MM.1S (cell line): ENCODE data around the gene STYXL1.
"Not testable (repeated sequence)": the region's sequence is repeated elsewhere in the genome, so short reads cannot be mapped to it uniquely, and the experiment has no call there.

ENCODE experiments used
- DNase-seq: peaks from one replicate; pipeline ENCODE4 v3.0.0-alpha.2; 2015
- H2AFZ ChIP-seq: fragments of 300-600 bp; sonication (generic); 2 replicates; pipeline ENCODE4 v1.6.0; 2016; ENCODE audit warnings: antibody characterized with exemption, low read length
- H3F3A ChIP-seq: fragments of 300-600 bp; sonication (generic); 2 replicates; pipeline ENCODE4 v1.6.1; 2016; ENCODE audit warnings: mild to moderate bottlenecking, antibody characterized with exemption, low read length, moderate library complexity, mixed read lengths; ENCODE audit not compliant: insufficient read depth
- H3K27ac ChIP-seq: fragments of 300-600 bp; sonication (generic); 2 replicates; pipeline ENCODE4 v1.5.1; 2016; ENCODE audit warnings: mild to moderate bottlenecking, low read length
- H3K27me3 ChIP-seq: fragments of 300-600 bp; sonication (generic); replicated peaks from 2 replicates; pipeline ENCODE4 v1.6.0; 2016; ENCODE audit warnings: low read length; ENCODE audit not compliant: insufficient read depth
- H3K36me3 ChIP-seq: fragments of 300-600 bp; sonication (generic); replicated peaks from 2 replicates; pipeline ENCODE4 v1.6.1; 2016; ENCODE audit warnings: mild to moderate bottlenecking, low read length, mixed read lengths; ENCODE audit not compliant: insufficient read depth
- H3K4me1 ChIP-seq: fragments of 300-600 bp; sonication (generic); 2 replicates; pipeline ENCODE4 v1.6.1; 2016; ENCODE audit warnings: low read length, mixed read lengths
- H3K4me2 ChIP-seq: fragments of 300-600 bp; sonication (generic); 2 replicates; pipeline ENCODE4 v1.6.0; 2016; ENCODE audit warnings: low read depth, low read length
- H3K4me3 ChIP-seq: fragments of 300-600 bp; sonication (generic); 2 replicates; pipeline ENCODE4 v1.5.1; 2016; ENCODE audit warnings: low read length, mixed read lengths
- H3K79me2 ChIP-seq: fragments of 300-600 bp; sonication (generic); 2 replicates; pipeline ENCODE4 v1.6.1; 2016; ENCODE audit warnings: mixed run types, low read length, mixed read lengths
- H3K9ac ChIP-seq: fragments of 300-600 bp; sonication (generic); 2 replicates; pipeline ENCODE4 v1.6.1; 2016; ENCODE audit warnings: low read length, mixed read lengths
- H3K9me2 ChIP-seq: fragments of 300-600 bp; sonication (generic); replicated peaks from 2 replicates; pipeline ENCODE4 v1.6.1; 2016; ENCODE audit warnings: mild to moderate bottlenecking, low read length, mixed read lengths; ENCODE audit not compliant: insufficient read depth
- H3K9me3 ChIP-seq: fragments of 300-600 bp; sonication (generic); replicated peaks from 2 replicates; pipeline ENCODE4 v1.6.1; 2016; ENCODE audit warnings: mild to moderate bottlenecking, low read length, mixed read lengths; ENCODE audit not compliant: insufficient read depth
- H4K20me1 ChIP-seq: fragments of 300-600 bp; sonication (generic); 2 replicates; pipeline ENCODE4 v1.6.1; 2016; ENCODE audit warnings: mild to moderate bottlenecking, low read length, moderate library complexity, mixed read lengths; ENCODE audit not compliant: insufficient read depth
- CTCF ChIP-seq: fragments of 300-600 bp; sonication (generic); IDR thresholded peaks from 2 replicates; pipeline ENCODE4 v1.5.1; 2016; ENCODE audit warnings: antibody characterized with exemption, low read length, mixed read lengths
- EZH2 ChIP-seq: fragments of 300-600 bp; sonication (generic); optimal IDR thresholded peaks from 2 replicates; pipeline ENCODE3; 2017; ENCODE audit warnings: low read depth, mild to moderate bottlenecking, antibody characterized with exemption, low read length, mixed read lengths
- EZH2phosphoT487 ChIP-seq: fragments of 300-600 bp; sonication (generic); IDR thresholded peaks from 2 replicates; pipeline ENCODE4 v1.6.1; 2018; ENCODE audit warnings: antibody characterized with exemption, low read length

The STYXL1 gene, protein sequence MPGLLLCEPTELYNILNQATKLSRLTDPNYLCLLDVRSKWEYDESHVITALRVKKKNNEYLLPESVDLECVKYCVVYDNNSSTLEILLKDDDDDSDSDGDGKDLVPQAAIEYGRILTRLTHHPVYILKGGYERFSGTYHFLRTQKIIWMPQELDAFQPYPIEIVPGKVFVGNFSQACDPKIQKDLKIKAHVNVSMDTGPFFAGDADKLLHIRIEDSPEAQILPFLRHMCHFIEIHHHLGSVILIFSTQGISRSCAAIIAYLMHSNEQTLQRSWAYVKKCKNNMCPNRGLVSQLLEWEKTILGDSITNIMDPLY

GRCh38 chr7:76047811-76048667, at the start of gene STYXL1, which contains the start of gene MDH2:
TSS of gene STYXL1 (minus strand) at chr7:76048000. CDS start at chr7:76030523, 17,477 bp downstream.
TSS of gene MDH2 (plus strand) at chr7:76048106. CDS start at chr7:76048161, 55 bp downstream.
- Histone ChIP-seq H2AFZ (peak within 1 kb of the TSS; percentile 92), H3K9me2 (no peaks in the 10 kb centered on the region), H3K4me2 (peak within 1 kb of the TSS; percentile 77), H3K27me3 (no peaks in the 10 kb centered on the region), H3F3A (peaks cover 8% of the 10 kb centered on the region), H4K20me1 (no peaks in the 10 kb centered on the region), H3K9me3 (no peaks in the 10 kb centered on the region), H3K36me3 (no peaks in the 10 kb centered on the region; the same call in 1 of the 2 replicates), H3K4me3 (peak within 1 kb of the TSS; percentile 99), H3K27ac (peak within 1 kb of the TSS; percentile 84), H3K4me1 (peaks cover 7% of the 10 kb centered on the region), H3K9ac (peak within 1 kb of the TSS; percentile 98), H3K79me2 (peaks cover 75% of the 10 kb centered on the region)
- DNase-seq, result peak; percentile 96
- TF ChIP-seq EZH2phosphoT487, result no peak
- no peak for TF ChIP-seq CTCF
- no peak for TF ChIP-seq EZH2

- no peak overlapping the region for H2AFZ ChIP-seq
- no peaks in the 10 kb centered on the region for H3F3A ChIP-seq
- H3K79me2 ChIP-seq, result no peaks in the 10 kb centered on the region
- no peak for DNase-seq
- H3K27ac ChIP-seq, result no peak overlapping the region
- no peaks in the 10 kb centered on the region for H3K36me3 ChIP-seq
- peaks cover 5% of the 10 kb centered on the region; the same call in 1 of the 2 replicates for H3K4me1 ChIP-seq
- H4K20me1 ChIP-seq, result no peaks in the 10 kb centered on the region
- no peak overlapping the region for H3K4me3 ChIP-seq
- no peaks in the 10 kb centered on the region for H3K27me3 ChIP-seq
- no peak overlapping the region for H3K4me2 ChIP-seq
- no peak overlapping the region for H3K9ac ChIP-seq
- no peaks in the 10 kb centered on the region for H3K9me2 ChIP-seq
- no peak for TF ChIP-seq CTCF
- TF ChIP-seq EZH2, result no peak
- no peak for TF ChIP-seq EZH2phosphoT487
- no peaks in the 10 kb centered on the region for H3K9me3 ChIP-seq
These were observed 48.1 kb upstream of the STYXL1 start for GRCh38 chr7:76095908-76096307.

DNA sequence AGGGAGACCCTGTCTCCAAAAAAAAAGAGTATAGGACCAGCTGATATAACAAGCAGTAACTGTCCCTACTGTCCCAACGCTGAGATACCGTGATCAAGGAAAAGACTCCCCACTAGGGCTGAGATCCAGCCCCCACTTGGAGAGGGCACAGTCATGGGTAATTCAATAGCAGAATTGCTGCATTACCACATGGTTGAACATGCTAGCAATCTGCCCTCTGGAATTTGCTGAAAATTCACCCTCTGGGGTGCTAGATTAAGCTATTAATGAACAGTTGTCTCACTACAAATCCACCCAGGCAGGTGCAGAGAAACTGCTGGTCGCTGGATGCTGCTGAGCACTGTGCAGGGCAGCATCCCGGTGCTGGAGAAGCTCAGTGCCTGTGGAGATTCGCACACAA, 46.5 kb upstream of the STYXL1 start:
- H3K4me1 ChIP-seq, H3K9me2 ChIP-seq, DNase-seq, H3K79me2 ChIP-seq, H3K9me3 ChIP-seq, H4K20me1 ChIP-seq, H3K4me3 ChIP-seq, H3K36me3 ChIP-seq, H3K27ac ChIP-seq, H3K9ac ChIP-seq, H2AFZ ChIP-seq, H3K4me2 ChIP-seq, H3F3A ChIP-seq, H3K27me3 ChIP-seq: not testable (repeated sequence)

GRCh38 chr7:76093531-76093930, 45.7 kb upstream of the STYXL1 start:
- DNase-seq, H2AFZ ChIP-seq, H3K9ac ChIP-seq, H3K4me2 ChIP-seq, H3K9me2 ChIP-seq, H3K9me3 ChIP-seq, H3K36me3 ChIP-seq, H3K4me1 ChIP-seq, H3F3A ChIP-seq, H3K79me2 ChIP-seq, H3K27ac ChIP-seq, H3K27me3 ChIP-seq, H4K20me1 ChIP-seq, H3K4me3 ChIP-seq: not testable (repeated sequence)
